ENCODE results near the gene MAK. TPM values are rescaled to one million over a fixed set of nuclear protein-coding genes. Genes with fewer than 3 reads are reported as not detected.

MAK gene
- polyA plus RNA-seq, 3 donors = 0.09 to 0.37 (median 0.11) TPM

GRCh38 chr6:10713962-10714361 is 124.4 kb downstream of the MAK start:
- no peak overlapping the region for H3K27ac ChIP-seq (ENCODE audit: low read depth, low read length)
- 86 to 93% (median 89%) methylated on average over 8 of the region's 8 CpGs for WGBS, 3 donors

Other genes with a start within 250 kb of the MAK start
- 1 to 10 TPM in 2 of 3 donors, under 1 TPM in 1; 0.65 to 2.5 (median 1.9) TPM for gene C6orf52, start 143.9 kb downstream of the MAK start, polyA plus RNA-seq
- gene PAK1IP1, start 143.6 kb downstream of the MAK start, polyA plus RNA-seq = 10 to 100 TPM in 2 of 3 donors, 1 to 10 TPM in 1; 6.2 to 17.3 (median 17.2) TPM
- 100 to 1,000 TPM in 2 of 3 donors, 10 to 100 TPM in 1; 62.5 to 184 (median 130) TPM for gene TMEM14C, start 115.5 kb downstream of the MAK start, polyA plus RNA-seq
- gene TMEM14B, start 90.7 kb downstream of the MAK start, polyA plus RNA-seq = 100 to 1,000 TPM in 1 of 3 donors, 10 to 100 TPM in 2; 33.2 to 130 (median 75.9) TPM
- gene GCM2, start 43.5 kb upstream of the MAK start, polyA plus RNA-seq = not detected
- under 1 TPM; 0.18 to 0.34 (median 0.22) TPM for gene SYCP2L, start 48.5 kb upstream of the MAK start, polyA plus RNA-seq
- gene ELOVL2, start 205.8 kb upstream of the MAK start, polyA plus RNA-seq = 1 to 10 TPM in 1 of 3 donors, under 1 TPM in 2; 0.34 to 1.4 (median 0.79) TPM

Measured in adipose tissue (tissue), 3 donors.